Caco-2 (cell line): Measurements from ENCODE around the gene FOXP1. TPM values are rescaled to one million over a fixed set of nuclear protein-coding genes. Genes with fewer than 3 reads are reported as not detected.
"Not testable (repeated sequence)": the region's sequence is repeated elsewhere in the genome, so short reads cannot be mapped to it uniquely, and the experiment has no call there.

Source experiments
- BruUV-seq: library from RNA; stranded (reverse); fragments of 400-500 nt; replicated peaks from 2 replicates; lab custom pipeline; 2021; lab: Mats Ljungman, UMichigan
- CTCF ChIA-PET: fragments of 300-600 bp; sonication (Branson Sonifier 250); formaldehyde crosslinking; loops from one replicate; lab custom pipeline; 2022; ENCODE audit warnings: antibody characterized with exemption; lab: Charles Lee
- POLR2A ChIA-PET: fragments of 300-600 bp; sonication (Branson Sonifier 250); formaldehyde crosslinking; loops from one replicate; lab custom pipeline; 2022; ENCODE audit warnings: antibody characterized with exemption; lab: Charles Lee
- DNase-seq, 2 experiments: peaks; one replicate each; pipeline versions ENCODE4 v3.0.0 to v3.0.0-alpha.2; 2020 to 2022
- H3K27me3 ChIP-seq: replicated peaks from 2 replicates; pipeline ENCODE4 v1.6.0; 2011; ENCODE audit warnings: low read length; ENCODE audit not compliant: control insufficient read depth, insufficient read depth
- H3K36me3 ChIP-seq: 2 replicates; pipeline ENCODE4 v1.5.1; 2011; ENCODE audit warnings: low read length; ENCODE audit not compliant: control insufficient read depth, insufficient read depth
- H3K4me1 ChIP-seq: fragments of 250-450 bp; sonication (Bioruptor Pico); 2 replicates; pipeline ENCODE4 v1.5.1; 2020; ENCODE audit warnings: mild to moderate bottlenecking
- H3K4me3 ChIP-seq: 2 replicates; pipeline ENCODE4 v1.5.1; 2011; ENCODE audit warnings: low read depth, mild to moderate bottlenecking, control low read depth, low read length
- H3K9me3 ChIP-seq: fragments of 250-450 bp; sonication (Bioruptor Pico); 2 replicates; pipeline ENCODE4 v1.5.1; 2020; ENCODE audit warnings: mild to moderate bottlenecking, moderate library complexity
- H3K27ac Mint-ChIP-seq: one replicate; pipeline ENCODE4 v1.8.0; 2022; ENCODE audit warnings: mixed read lengths; ENCODE audit not compliant: unreplicated experiment
- H3K27me3 Mint-ChIP-seq: one replicate; pipeline ENCODE4 v1.8.0; 2022; ENCODE audit warnings: mixed read lengths; ENCODE audit not compliant: insufficient read depth, unreplicated experiment
- H3K36me3 Mint-ChIP-seq: one replicate; pipeline ENCODE4 v1.8.0; 2022; ENCODE audit warnings: mild to moderate bottlenecking, mixed read lengths; ENCODE audit not compliant: insufficient read depth, unreplicated experiment
- H3K4me1 Mint-ChIP-seq: one replicate; pipeline ENCODE4 v1.8.0; 2022; ENCODE audit warnings: low read depth, mixed read lengths; ENCODE audit not compliant: unreplicated experiment
- H3K4me3 Mint-ChIP-seq: one replicate; pipeline ENCODE4 v1.8.0; 2022; ENCODE audit warnings: mild to moderate bottlenecking, moderate library complexity, mixed read lengths; ENCODE audit not compliant: unreplicated experiment
- H3K9me3 Mint-ChIP-seq: one replicate; pipeline ENCODE4 v1.8.0; 2022; ENCODE audit warnings: mixed read lengths; ENCODE audit not compliant: unreplicated experiment
- CTCF ChIP-seq, 2 experiments: fragments of 200-600 bp in 1 of 2; IDR thresholded peaks; 1 replicate in 1 of 2; 2 replicates in 1 of 2; pipeline versions ENCODE4 v1.5.1 to v1.8.0; 2011 to 2022; ENCODE audit warnings: antibody characterized with exemption in 1 of 2, control low read depth in 1 of 2, inconsistent platforms in 1 of 2, low read depth in 1 of 2, low read length in 1 of 2, mild to moderate bottlenecking in 1 of 2, moderate library complexity in 1 of 2; ENCODE audit not compliant: insufficient read depth in 1 of 2, severe bottlenecking in 1 of 2, unreplicated experiment in 1 of 2
- intact Hi-C: fragments of 100-400 bp; cut with micrococcal nuclease; formaldehyde crosslinking; loops from one replicate; pipeline ENCODE4 v1.10.0; 2022; ENCODE audit not compliant: unreplicated experiment
- total RNA-seq: library from RNA; stranded (reverse); gene quantifications from 2 replicates; pipeline ENCODE4 v1.2.3, GENCODE V29; 2022

FOXP1 gene
- total RNA-seq, 1 experiment from 2014 or later: 131 TPM

GRCh38 chr3:71438904-71439303, 144.6 kb downstream of the FOXP1 start:
- intact Hi-C loops: no loop called here
- CTCF ChIA-PET: no interaction called here
- Mint-ChIP-seq H3K4me3 (no peak overlapping the region), H3K4me1 (peaks cover 11% of the 10 kb centered on the region), H3K27me3 (no peaks in the 10 kb centered on the region), H3K36me3 (peaks cover 14% of the 10 kb centered on the region), H3K27ac (no peak overlapping the region), H3K9me3 (peaks cover 10% of the 10 kb centered on the region)
- TF ChIP-seq CTCF (IDR thresholded peaks at IDR 0.05; ENCODE audit: insufficient read depth in 1 of 2, low read depth in 1 of 2, low read length in 1 of 2, severe bottlenecking in 1 of 2, unreplicated experiment in 1 of 2): no peak
- Histone ChIP-seq H3K4me1 (no peaks in the 10 kb centered on the region; the same call in 1 of the 2 replicates), H3K36me3 (no peaks in the 10 kb centered on the region), H3K4me3 (no peak overlapping the region), H3K27me3 (no peaks in the 10 kb centered on the region), H3K9me3 (no peaks in the 10 kb centered on the region)
- POLR2A ChIA-PET: no interaction called here
- no TSS peak for BruUV-seq
- DNase-seq: no peak

- CTCF ChIA-PET: no interaction called here
- Mint-ChIP-seq H3K4me3 (no peak overlapping the region), H3K4me1 (peaks cover 11% of the 10 kb centered on the region), H3K27me3 (no peaks in the 10 kb centered on the region), H3K36me3 (peaks cover 14% of the 10 kb centered on the region), H3K9me3 (peaks cover 10% of the 10 kb centered on the region), H3K27ac (no peak overlapping the region)
- DNase-seq: no peak
- no peaks in the 10 kb centered on the region for H3K27me3 ChIP-seq
- H3K9me3 ChIP-seq: no peaks in the 10 kb centered on the region
- no peaks in the 10 kb centered on the region for H3K36me3 ChIP-seq
- no TSS peak for BruUV-seq
- TF ChIP-seq CTCF (IDR thresholded peaks at IDR 0.05; ENCODE audit: insufficient read depth in 1 of 2, low read depth in 1 of 2, low read length in 1 of 2, severe bottlenecking in 1 of 2, unreplicated experiment in 1 of 2): no peak
- H3K4me1 ChIP-seq: no peaks in the 10 kb centered on the region; the same call in 1 of the 2 replicates
- H3K4me3 ChIP-seq: no peak overlapping the region
- intact Hi-C loops: no loop called here
- POLR2A ChIA-PET: interaction anchor here (0.6 kb wide), 1 partner anchor 53 kb away, joined by 3 read pairs; no protein-coding TSS in a partner anchor
Measured at GRCh38 chr3:71438071-71438685, 145.3 kb downstream of the FOXP1 start.

GRCh38 chr3:71436337-71436736, 147.2 kb downstream of the FOXP1 start:
- H3K4me1 Mint-ChIP-seq: peaks cover 11% of the 10 kb centered on the region
- Histone ChIP-seq H3K4me3 (no peak overlapping the region), H3K4me1 (no peaks in the 10 kb centered on the region; the same call in 1 of the 2 replicates), H3K36me3 (no peaks in the 10 kb centered on the region), H3K27me3 (no peaks in the 10 kb centered on the region), H3K9me3 (no peaks in the 10 kb centered on the region)
- BruUV-seq: no TSS peak
- intact Hi-C loops: no loop called here
- TF ChIP-seq CTCF (IDR thresholded peaks at IDR 0.05; ENCODE audit: insufficient read depth in 1 of 2, low read depth in 1 of 2, low read length in 1 of 2, severe bottlenecking in 1 of 2, unreplicated experiment in 1 of 2): no peak
- peaks cover 10% of the 10 kb centered on the region for H3K9me3 Mint-ChIP-seq
- no peaks in the 10 kb centered on the region for H3K27me3 Mint-ChIP-seq
- no peak overlapping the region for H3K27ac Mint-ChIP-seq
- POLR2A ChIA-PET: no interaction called here
- H3K4me3 Mint-ChIP-seq: no peak overlapping the region
- CTCF ChIA-PET: no interaction called here
- DNase-seq: no peak
- H3K36me3 Mint-ChIP-seq: peaks cover 14% of the 10 kb centered on the region

GRCh38 chr3:71435836-71436235, 147.7 kb downstream of the FOXP1 start:
- H3K27ac Mint-ChIP-seq, H3K4me3 ChIP-seq, H3K27me3 Mint-ChIP-seq, BruUV-seq, H3K36me3 ChIP-seq, H3K27me3 ChIP-seq, intact Hi-C loops, H3K4me1 ChIP-seq, H3K4me3 Mint-ChIP-seq, H3K9me3 ChIP-seq, POLR2A ChIA-PET, CTCF ChIA-PET, DNase-seq: not testable (repeated sequence)
- Mint-ChIP-seq H3K9me3 (peaks cover 10% of the 10 kb centered on the region), H3K36me3 (peaks cover 14% of the 10 kb centered on the region), H3K4me1 (peaks cover 11% of the 10 kb centered on the region)
